Esophagus (tissue), 2 donors: ENCODE results near the gene HOXA5. TPM values are rescaled to one million over a fixed set of nuclear protein-coding genes. Genes with fewer than 3 reads are reported as not detected.

Experiments used
- H3K27ac ChIP-seq, 2 donors: one replicate each; pipeline ENCODE4 v1.5.1; 2013; ENCODE audit warnings: low read depth in 2 of 2, mild to moderate bottlenecking in 2 of 2, inconsistent platforms in 1 of 2, low read length in 1 of 2, moderate library complexity in 1 of 2
- H3K27me3 ChIP-seq, 2 donors: one replicate each; pipeline ENCODE4 v1.6.1; 2013; ENCODE audit warnings: low read length in 2 of 2, control low read depth in 1 of 2, mild to moderate bottlenecking in 1 of 2; ENCODE audit not compliant: insufficient read depth in 2 of 2, control insufficient read depth in 1 of 2
- H3K36me3 ChIP-seq, 2 donors: one replicate each; pipeline ENCODE4 v1.6.1; 2013; ENCODE audit warnings: low read length in 1 of 2; ENCODE audit not compliant: control insufficient read depth in 2 of 2, insufficient read depth in 2 of 2
- H3K4me1 ChIP-seq, 2 donors: one replicate each; pipeline ENCODE4 v1.6.1; 2013; ENCODE audit warnings: low read length in 1 of 2; ENCODE audit not compliant: control insufficient read depth in 2 of 2, insufficient read depth in 2 of 2
- H3K4me3 ChIP-seq, 2 donors: one replicate each; pipeline ENCODE4 v1.5.1; 2013; ENCODE audit warnings: low read length in 2 of 2, mild to moderate bottlenecking in 2 of 2, low read depth in 1 of 2, moderate library complexity in 1 of 2
- H3K9me3 ChIP-seq, 2 donors: one replicate each; pipeline ENCODE4 v1.6.1; 2013; ENCODE audit warnings: mild to moderate bottlenecking in 2 of 2, low read depth in 1 of 2, low read length in 1 of 2, moderate library complexity in 1 of 2; ENCODE audit not compliant: control insufficient read depth in 2 of 2, insufficient read depth in 1 of 2
- WGBS, 2 donors: extraction: QIAGEN DNeasy Blood & Tissue Kit; methylation state at CpG; one replicate each; pipeline ENCODE4 v1.1.7; 2013; 5-methylcytosine and 5-hydroxymethylcytosine counted together
- polyA plus RNA-seq, 2 donors: library from polyadenylated mRNA; stranded (reverse); fragments of 200-250 nt; gene quantifications; one replicate each; pipeline ENCODE4 v1.2.3, GENCODE V29; 2013
- donor health status: healthy with polysubstance abuse.
- donor health status: Bipolar disorder and iron deficiency.

Gene HOXA5
- polyA plus RNA-seq, 2 donors, result 1.7 to 3.5 TPM

GRCh38 chr7:27126596-27127327 is 16.7 kb downstream of the HOXA5 start:
- Histone ChIP-seq H3K9me3 (no peaks in the 10 kb centered on the region), H3K4me1 (peaks cover 0 to 3% of the 10 kb centered on the region in 2 donors), H3K36me3 (no peaks in the 10 kb centered on the region), H3K27me3 (no peaks in the 10 kb centered on the region), H3K27ac (peak overlapping the region in 1 of 2 donors; percentile 36), H3K4me3 (no peak overlapping the region)
- WGBS, 2 donors, result 16 to 26% methylated on average over 3 of the region's 3 CpGs

- H3K27ac ChIP-seq, result peak overlapping the region; percentile 36 to 37
- 36 to 41% methylated on average over 5 of the region's 5 CpGs for WGBS, 2 donors
- no peaks in the 10 kb centered on the region for H3K9me3 ChIP-seq
- H3K4me3 ChIP-seq, result no peak overlapping the region
- no peaks in the 10 kb centered on the region for H3K36me3 ChIP-seq
- no peaks in the 10 kb centered on the region for H3K4me1 ChIP-seq
- H3K27me3 ChIP-seq, result no peaks in the 10 kb centered on the region
These were observed 17.5 kb downstream of the HOXA5 start for GRCh38 chr7:27125986-27126394.

GRCh38 chr7:27124902-27125689 is 18.4 kb downstream of the HOXA5 start:
- peak overlapping the region; percentile 37 to 43 for H3K27ac ChIP-seq
- H3K36me3 ChIP-seq, result no peaks in the 10 kb centered on the region
- 48 to 52% methylated on average over 8 of the region's 8 CpGs for WGBS, 2 donors
- no peak overlapping the region for H3K4me3 ChIP-seq
- H3K9me3 ChIP-seq, result no peaks in the 10 kb centered on the region
- H3K4me1 ChIP-seq, result no peaks in the 10 kb centered on the region
- H3K27me3 ChIP-seq, result no peaks in the 10 kb centered on the region

GRCh38 chr7:27124096-27124901 is 19.2 kb downstream of the HOXA5 start:
- H3K4me1 ChIP-seq, result no peaks in the 10 kb centered on the region
- H3K4me3 ChIP-seq, result peak overlapping the region; percentile 12 to 60
- WGBS, 2 donors, result 37 to 45% methylated on average over 43 of the region's 43 CpGs
- H3K27me3 ChIP-seq, result no peaks in the 10 kb centered on the region
- no peaks in the 10 kb centered on the region for H3K9me3 ChIP-seq
- no peaks in the 10 kb centered on the region for H3K36me3 ChIP-seq
- peak overlapping the region; percentile 83 to 86 for H3K27ac ChIP-seq

- no peaks in the 10 kb centered on the region for H3K27me3 ChIP-seq
These were observed 19.9 kb downstream of the HOXA5 start for GRCh38 chr7:27123477-27124053.

GRCh38 chr7:27123007-27123476 is 20.4 kb downstream of the HOXA5 start:
- H3K4me3 ChIP-seq, result peak overlapping the region; percentile 22 to 60
- H3K9me3 ChIP-seq, result no peaks in the 10 kb centered on the region
- 31 to 33% methylated on average over 14 of the region's 14 CpGs for WGBS, 2 donors
- H3K4me1 ChIP-seq, result peaks cover 0 to 2% of the 10 kb centered on the region in 2 donors
- H3K36me3 ChIP-seq, result no peaks in the 10 kb centered on the region
- no peaks in the 10 kb centered on the region for H3K27me3 ChIP-seq
- H3K27ac ChIP-seq, result peak overlapping the region; percentile 83 to 86

More at GRCh38 chr7:27123477-27124053, 19.9 kb downstream of the HOXA5 start:
- Histone ChIP-seq H3K4me3 (peak overlapping the region; percentile 22 to 60), H3K9me3 (no peaks in the 10 kb centered on the region), H3K4me1 (peaks cover 0 to under 1% of the 10 kb centered on the region in 2 donors), H3K27ac (peak overlapping the region; percentile 83 to 86), H3K36me3 (no peaks in the 10 kb centered on the region)
- 44 to 54% methylated on average over 25 to 26 of the region's 26 CpGs for WGBS, 2 donors

- Histone ChIP-seq H3K9me3 (no peaks in the 10 kb centered on the region), H3K4me1 (peaks cover 0 to 2% of the 10 kb centered on the region in 2 donors), H3K36me3 (no peaks in the 10 kb centered on the region), H3K27ac (peak overlapping the region; percentile 75 to 83), H3K4me3 (peak overlapping the region; percentile 38 to 60), H3K27me3 (no peaks in the 10 kb centered on the region)
- 30 to 32% methylated on average over 42 of the region's 42 CpGs for WGBS, 2 donors
These were observed 21.2 kb downstream of the HOXA5 start for GRCh38 chr7:27122077-27122910.

- H3K4me1 ChIP-seq, result peaks cover 0 to 2% of the 10 kb centered on the region in 2 donors
- peak overlapping the region; percentile 38 to 60 for H3K4me3 ChIP-seq
- H3K36me3 ChIP-seq, result no peaks in the 10 kb centered on the region
- WGBS, 2 donors, result 32 to 33% methylated on average over 7 of the region's 7 CpGs
- H3K27ac ChIP-seq, result peak overlapping the region; percentile 75 to 83
- H3K9me3 ChIP-seq, result no peaks in the 10 kb centered on the region
- H3K27me3 ChIP-seq, result no peaks in the 10 kb centered on the region
These were observed 21.8 kb downstream of the HOXA5 start for GRCh38 chr7:27121684-27122076.
